A673 (cell line): ENCODE data around the gene BST1.

Experiments
- CTCF ChIP-seq: fragments of 300-800, 200-600 bp; sonication (generic); conservative IDR thresholded peaks from 2 replicates; pipeline ENCODE4 v1.5.1; 2017; ENCODE audit warnings: low read depth, mild to moderate bottlenecking, antibody characterized with exemption, low read length, moderate library complexity, mixed read lengths
- EZH2 ChIP-seq: fragments of 200-600 bp; sonication (generic); IDR thresholded peaks from 2 replicates; pipeline ENCODE4 v1.6.1; 2017; ENCODE audit warnings: borderline replicate concordance, low read depth, mild to moderate bottlenecking, mixed read lengths, antibody characterized with exemption, low read length; ENCODE audit not compliant: poor library complexity, severe bottlenecking

GRCh38 chr4:15779809-15780208 is 76.9 kb downstream of the BST1 start:
- TF ChIP-seq CTCF (no peak), EZH2 (no peak)
